ENCODE results near the gene NGLY1. TPM values are rescaled to one million over a fixed set of nuclear protein-coding genes. Genes with fewer than 3 reads are reported as not detected.

The NGLY1 gene
- total and polyA plus RNA-seq, 4 donors, result 19.1 to 54.4 (median 32.3) TPM

GRCh38 chr3:25818335-25818734 is 35.1 kb upstream of the NGLY1 start:
- DNase-seq, result no peak
- no peaks in the 10 kb centered on the region for H3K27me3 ChIP-seq (ENCODE audit: control insufficient read depth in 3 of 3, insufficient read depth in 3 of 3, low read length in 2 of 3)
- no peak overlapping the region for H3K4me3 ChIP-seq
- H3K36me3 ChIP-seq (ENCODE audit: control insufficient read depth in 4 of 4, insufficient read depth in 4 of 4, low read length in 4 of 4), result no peaks in the 10 kb centered on the region
- H3K9me3 ChIP-seq (ENCODE audit: control insufficient read depth in 4 of 4, insufficient read depth in 3 of 4, low read length in 3 of 4), result peaks cover 0 to 5% (median 0%) of the 10 kb centered on the region in 4 donors
- no peak overlapping the region for H3K9ac ChIP-seq (ENCODE audit: insufficient read depth in 1 of 2, low read length in 2 of 2)
- no peaks in the 10 kb centered on the region for H3K4me1 ChIP-seq (ENCODE audit: control insufficient read depth in 5 of 5, insufficient read depth in 5 of 5, low read length in 5 of 5)
- H3K27ac ChIP-seq (ENCODE audit: low read depth in 1 of 2, low read length in 1 of 2), result no peak overlapping the region
- WGBS, 2 donors, result 88 to 95% methylated on average over 4 of the region's 4 CpGs
- ATAC-seq (ENCODE audit: insufficient read depth, low FRiP score), result no peak
- no peak for TF ChIP-seq CTCF (IDR thresholded peaks at IDR 0.05; ENCODE audit: control extremely low read depth, extremely low read depth)

GRCh38 chr3:25817638-25818037 is 34.4 kb upstream of the NGLY1 start:
- ATAC-seq (ENCODE audit: insufficient read depth, low FRiP score) (no peak), DNase-seq (no peak)
- 48 to 93% methylated on average over 1 of the region's 1 CpG for WGBS, 2 donors
- TF ChIP-seq CTCF (IDR thresholded peaks at IDR 0.05; ENCODE audit: control extremely low read depth, extremely low read depth), result no peak
- H3K27ac ChIP-seq (ENCODE audit: low read depth in 1 of 2, low read length in 1 of 2), result no peak overlapping the region
- peaks cover 0 to 5% (median 0%) of the 10 kb centered on the region in 4 donors for H3K9me3 ChIP-seq (ENCODE audit: control insufficient read depth in 4 of 4, insufficient read depth in 3 of 4, low read length in 3 of 4)
- H3K4me3 ChIP-seq, result no peak overlapping the region
- no peaks in the 10 kb centered on the region for H3K36me3 ChIP-seq (ENCODE audit: control insufficient read depth in 4 of 4, insufficient read depth in 4 of 4, low read length in 4 of 4)
- H3K27me3 ChIP-seq (ENCODE audit: control insufficient read depth in 3 of 3, insufficient read depth in 3 of 3, low read length in 2 of 3), result no peaks in the 10 kb centered on the region
- H3K4me1 ChIP-seq (ENCODE audit: control insufficient read depth in 5 of 5, insufficient read depth in 5 of 5, low read length in 5 of 5), result no peaks in the 10 kb centered on the region
- no peak overlapping the region for H3K9ac ChIP-seq (ENCODE audit: insufficient read depth in 1 of 2, low read length in 2 of 2)

- no peak for ATAC-seq (ENCODE audit: insufficient read depth, low FRiP score)
- H3K4me3 ChIP-seq, result no peak overlapping the region
- TF ChIP-seq CTCF (IDR thresholded peaks at IDR 0.05; ENCODE audit: control extremely low read depth, extremely low read depth), result no peak
- H3K9me3 ChIP-seq (ENCODE audit: control insufficient read depth in 4 of 4, insufficient read depth in 3 of 4, low read length in 3 of 4), result peaks cover 0 to 5% (median 0%) of the 10 kb centered on the region in 4 donors
- H3K4me1 ChIP-seq (ENCODE audit: control insufficient read depth in 5 of 5, insufficient read depth in 5 of 5, low read length in 5 of 5), result no peaks in the 10 kb centered on the region
- H3K36me3 ChIP-seq (ENCODE audit: control insufficient read depth in 4 of 4, insufficient read depth in 4 of 4, low read length in 4 of 4), result no peaks in the 10 kb centered on the region
- DNase-seq, result no peak
- H3K9ac ChIP-seq (ENCODE audit: insufficient read depth in 1 of 2, low read length in 2 of 2), result no peak overlapping the region
- no peak overlapping the region for H3K27ac ChIP-seq (ENCODE audit: low read depth in 1 of 2, low read length in 1 of 2)
- no peaks in the 10 kb centered on the region for H3K27me3 ChIP-seq (ENCODE audit: control insufficient read depth in 3 of 3, insufficient read depth in 3 of 3, low read length in 2 of 3)
- 68 to 83% methylated on average over 1 of the region's 1 CpG for WGBS, 2 donors
Measured at GRCh38 chr3:25817107-25817506, 33.9 kb upstream of the NGLY1 start.

- peaks cover 0 to 5% (median 0%) of the 10 kb centered on the region in 4 donors for H3K9me3 ChIP-seq (ENCODE audit: control insufficient read depth in 4 of 4, insufficient read depth in 3 of 4, low read length in 3 of 4)
- no peak overlapping the region for H3K4me3 ChIP-seq
- DNase-seq (no peak), ATAC-seq (ENCODE audit: insufficient read depth, low FRiP score) (no peak)
- no peaks in the 10 kb centered on the region for H3K4me1 ChIP-seq (ENCODE audit: control insufficient read depth in 5 of 5, insufficient read depth in 5 of 5, low read length in 5 of 5)
- H3K27ac ChIP-seq (ENCODE audit: low read depth in 1 of 2, low read length in 1 of 2), result no peak overlapping the region
- H3K27me3 ChIP-seq (ENCODE audit: control insufficient read depth in 3 of 3, insufficient read depth in 3 of 3, low read length in 2 of 3), result no peaks in the 10 kb centered on the region
- no peaks in the 10 kb centered on the region for H3K36me3 ChIP-seq (ENCODE audit: control insufficient read depth in 4 of 4, insufficient read depth in 4 of 4, low read length in 4 of 4)
- no peak for TF ChIP-seq CTCF (IDR thresholded peaks at IDR 0.05; ENCODE audit: control extremely low read depth, extremely low read depth)
- 91 to 92% methylated on average over 4 of the region's 4 CpGs for WGBS, 2 donors
- no peak overlapping the region for H3K9ac ChIP-seq (ENCODE audit: insufficient read depth in 1 of 2, low read length in 2 of 2)
Measured at GRCh38 chr3:25812644-25813043, 29.4 kb upstream of the NGLY1 start.

Measured in lung (tissue), 12 donors.